ENCODE measurements around the gene PKIB. TPM values are rescaled to one million over a fixed set of nuclear protein-coding genes. Genes with fewer than 3 reads are reported as not detected.
A peak's percentile ranks its signal among the peaks of the same experiment; 100 is the strongest.

Gene PKIB
- 41.0 TPM for polyA plus RNA-seq (2013, experiment 1 of 2)
- polyA plus RNA-seq (2013, experiment 2 of 2): 40.4 TPM

GRCh38 chr6:122609881-122610689, at the start of gene PKIB:
Gene PKIB (plus strand): TSS chr6:122610405. CDS start chr6:122717795, 107,390 bp downstream.
- Histone ChIP-seq H3K27ac (ENCODE audit: low read depth, low read length, severe bottlenecking) (no peak within 1 kb of the TSS), H3K9me3 (ENCODE audit: control insufficient read depth, low read length) (no peaks in the 10 kb centered on the region)
- 32 to 37% methylated on average over 27 to 61 of the region's 66 CpGs for WGBS, 2 experiments (ENCODE audit: insufficient coverage in 2 of 2)

GRCh38 chr6:122563364-122564052, 46.7 kb upstream of the PKIB start:
- 79% methylated on average over 2 of the region's 8 CpGs; no CpG with 5 or more reads in 1 of the 2 experiments for WGBS, 2 experiments (ENCODE audit: insufficient coverage in 2 of 2)
- peaks cover 2% of the 10 kb centered on the region for H3K4me1 ChIP-seq (ENCODE audit: control insufficient read depth, insufficient read depth, low read length, poor library complexity, severe bottlenecking)
- H3K27ac ChIP-seq (ENCODE audit: low read depth, low read length, severe bottlenecking): no peak overlapping the region
- no peaks in the 10 kb centered on the region for H3K36me3 ChIP-seq (ENCODE audit: control insufficient read depth, insufficient read depth, low read length)
- H3K4me3 ChIP-seq (ENCODE audit: extremely low read depth, insufficient read depth, low read length, poor library complexity, severe bottlenecking): no peak overlapping the region
- H3K9me3 ChIP-seq (ENCODE audit: control insufficient read depth, low read length): no peaks in the 10 kb centered on the region

More at GRCh38 chr6:122609881-122610689, at the start of gene PKIB:
- Histone ChIP-seq H3K4me3 (ENCODE audit: extremely low read depth, insufficient read depth, low read length, poor library complexity, severe bottlenecking) (peak within 1 kb of the TSS; percentile 35), H3K36me3 (ENCODE audit: control insufficient read depth, insufficient read depth, low read length) (peaks cover 6% of the 10 kb centered on the region), H3K4me1 (ENCODE audit: control insufficient read depth, insufficient read depth, low read length, poor library complexity, severe bottlenecking) (peaks cover 2% of the 10 kb centered on the region)

GRCh38 chr6:122564230-122564629, 46.0 kb upstream of the PKIB start:
- WGBS, 2 experiments (ENCODE audit: insufficient coverage in 2 of 2): 92% methylated on average over 2 of the region's 3 CpGs; no CpG with 5 or more reads in 1 of the 2 experiments
- Histone ChIP-seq H3K9me3 (ENCODE audit: control insufficient read depth, low read length) (no peaks in the 10 kb centered on the region), H3K27ac (ENCODE audit: low read depth, low read length, severe bottlenecking) (no peak overlapping the region), H3K36me3 (ENCODE audit: control insufficient read depth, insufficient read depth, low read length) (no peaks in the 10 kb centered on the region), H3K4me3 (ENCODE audit: extremely low read depth, insufficient read depth, low read length, poor library complexity, severe bottlenecking) (no peak overlapping the region), H3K4me1 (ENCODE audit: control insufficient read depth, insufficient read depth, low read length, poor library complexity, severe bottlenecking) (peaks cover 2% of the 10 kb centered on the region)

- Histone ChIP-seq H3K27ac (ENCODE audit: low read depth, low read length, severe bottlenecking) (no peak overlapping the region), H3K36me3 (ENCODE audit: control insufficient read depth, insufficient read depth, low read length) (no peaks in the 10 kb centered on the region), H3K4me1 (ENCODE audit: control insufficient read depth, insufficient read depth, low read length, poor library complexity, severe bottlenecking) (peaks cover 2% of the 10 kb centered on the region), H3K9me3 (ENCODE audit: control insufficient read depth, low read length) (no peaks in the 10 kb centered on the region), H3K4me3 (ENCODE audit: extremely low read depth, insufficient read depth, low read length, poor library complexity, severe bottlenecking) (no peak overlapping the region)
These were observed 44.5 kb upstream of the PKIB start for GRCh38 chr6:122565708-122566107.

- no peak overlapping the region for H3K4me3 ChIP-seq (ENCODE audit: extremely low read depth, insufficient read depth, low read length, poor library complexity, severe bottlenecking)
- no peak overlapping the region for H3K27ac ChIP-seq (ENCODE audit: low read depth, low read length, severe bottlenecking)
- 100% methylated on average over 1 of the region's 1 CpG; no CpG with 5 or more reads in 1 of the 2 experiments for WGBS, 2 experiments (ENCODE audit: insufficient coverage in 2 of 2)
These were observed 43.2 kb upstream of the PKIB start for GRCh38 chr6:122567034-122567433.

GRCh38 chr6:122568350-122568749, 41.9 kb upstream of the PKIB start:
- H3K4me1 ChIP-seq (ENCODE audit: control insufficient read depth, insufficient read depth, low read length, poor library complexity, severe bottlenecking): no peaks in the 10 kb centered on the region
- no peaks in the 10 kb centered on the region for H3K9me3 ChIP-seq (ENCODE audit: control insufficient read depth, low read length)
- H3K27ac ChIP-seq (ENCODE audit: low read depth, low read length, severe bottlenecking): no peak overlapping the region
- H3K4me3 ChIP-seq (ENCODE audit: extremely low read depth, insufficient read depth, low read length, poor library complexity, severe bottlenecking): no peak overlapping the region
- no peaks in the 10 kb centered on the region for H3K36me3 ChIP-seq (ENCODE audit: control insufficient read depth, insufficient read depth, low read length)

More at GRCh38 chr6:122567034-122567433, 43.2 kb upstream of the PKIB start:
- no peaks in the 10 kb centered on the region for H3K36me3 ChIP-seq (ENCODE audit: control insufficient read depth, insufficient read depth, low read length)
- no peaks in the 10 kb centered on the region for H3K9me3 ChIP-seq (ENCODE audit: control insufficient read depth, low read length)
- H3K4me1 ChIP-seq (ENCODE audit: control insufficient read depth, insufficient read depth, low read length, poor library complexity, severe bottlenecking): peaks cover 2% of the 10 kb centered on the region

- no peaks in the 10 kb centered on the region for H3K4me1 ChIP-seq (ENCODE audit: control insufficient read depth, insufficient read depth, low read length, poor library complexity, severe bottlenecking)
- WGBS, 2 experiments (ENCODE audit: insufficient coverage in 2 of 2): 78 to 100% methylated on average over 1 to 2 of the region's 3 CpGs
- no peak overlapping the region for H3K27ac ChIP-seq (ENCODE audit: low read depth, low read length, severe bottlenecking)
- H3K9me3 ChIP-seq (ENCODE audit: control insufficient read depth, low read length): no peaks in the 10 kb centered on the region
- no peaks in the 10 kb centered on the region for H3K36me3 ChIP-seq (ENCODE audit: control insufficient read depth, insufficient read depth, low read length)
- H3K4me3 ChIP-seq (ENCODE audit: extremely low read depth, insufficient read depth, low read length, poor library complexity, severe bottlenecking): no peak overlapping the region
These were observed 41.4 kb upstream of the PKIB start for GRCh38 chr6:122568797-122569221.

- WGBS, 2 experiments (ENCODE audit: insufficient coverage in 2 of 2): 92 to 94% methylated on average over 5 to 6 of the region's 6 CpGs
- Histone ChIP-seq H3K27ac (ENCODE audit: low read depth, low read length, severe bottlenecking) (no peak overlapping the region), H3K36me3 (ENCODE audit: control insufficient read depth, insufficient read depth, low read length) (no peaks in the 10 kb centered on the region), H3K4me1 (ENCODE audit: control insufficient read depth, insufficient read depth, low read length, poor library complexity, severe bottlenecking) (no peaks in the 10 kb centered on the region), H3K4me3 (ENCODE audit: extremely low read depth, insufficient read depth, low read length, poor library complexity, severe bottlenecking) (no peak overlapping the region), H3K9me3 (ENCODE audit: control insufficient read depth, low read length) (peaks cover 4% of the 10 kb centered on the region)
These were observed 40.9 kb upstream of the PKIB start for GRCh38 chr6:122569230-122569771.

- H3K27ac ChIP-seq (ENCODE audit: low read depth, low read length, severe bottlenecking): no peak overlapping the region
- H3K9me3 ChIP-seq (ENCODE audit: control insufficient read depth, low read length): peaks cover 9% of the 10 kb centered on the region
- H3K4me3 ChIP-seq (ENCODE audit: extremely low read depth, insufficient read depth, low read length, poor library complexity, severe bottlenecking): no peak overlapping the region
- H3K36me3 ChIP-seq (ENCODE audit: control insufficient read depth, insufficient read depth, low read length): no peaks in the 10 kb centered on the region
- WGBS, 2 experiments (ENCODE audit: insufficient coverage in 2 of 2): no CpG with 5 or more reads among the region's 2 CpGs
- no peaks in the 10 kb centered on the region for H3K4me1 ChIP-seq (ENCODE audit: control insufficient read depth, insufficient read depth, low read length, poor library complexity, severe bottlenecking)
These were observed 38.3 kb upstream of the PKIB start for GRCh38 chr6:122571888-122572287.

GRCh38 chr6:122576888-122577287, 33.3 kb upstream of the PKIB start:
- H3K4me1 ChIP-seq (ENCODE audit: control insufficient read depth, insufficient read depth, low read length, poor library complexity, severe bottlenecking): no peaks in the 10 kb centered on the region
- H3K9me3 ChIP-seq (ENCODE audit: control insufficient read depth, low read length): peaks cover 9% of the 10 kb centered on the region
- WGBS, 2 experiments (ENCODE audit: insufficient coverage in 2 of 2): no CpG with 5 or more reads among the region's 2 CpGs
- H3K4me3 ChIP-seq (ENCODE audit: extremely low read depth, insufficient read depth, low read length, poor library complexity, severe bottlenecking): no peak overlapping the region
- H3K27ac ChIP-seq (ENCODE audit: low read depth, low read length, severe bottlenecking): no peak overlapping the region
- H3K36me3 ChIP-seq (ENCODE audit: control insufficient read depth, insufficient read depth, low read length): no peaks in the 10 kb centered on the region

All from mesodermal cell (in vitro differentiated cells).